K562 (cell line): ENCODE measurements around the gene THOP1. TPM values are rescaled to one million over a fixed set of nuclear protein-coding genes. Genes with fewer than 3 reads are reported as not detected.

ENCODE experiments used
- ATAC-seq: fragments of 200-7000 bp; cut with Tn5 transposase; 3 replicates; pipeline ENCODE4 v1.9.1; 2020; ENCODE audit warnings: moderate library complexity
- BruUV-seq: library from RNA; stranded (reverse); fragments of 400-500 nt; replicated peaks from 2 replicates; lab custom pipeline; 2021; lab: Mats Ljungman, UMichigan
- CTCF ChIA-PET: fragments of 300-600 bp; formaldehyde crosslinking; extraction: SDS; loops from one replicate; lab custom pipeline; 2021; ENCODE audit warnings: low intra/inter-chr PET ratio; lab: Yijun Ruan, JAX
- POLR2A ChIA-PET: fragments of 300-600, 350-650 bp; sonication (Branson Sonifier 250); formaldehyde crosslinking; extraction: SDS; loops from one replicate; lab custom pipeline; 2021; ENCODE audit warnings: antibody characterized with exemption, inconsistent platforms; lab: Yijun Ruan, JAX
- DNase-seq, 4 experiments: peaks; one replicate each; pipeline versions ENCODE4 v3.0.0 to v3.0.0-alpha.2; 2011 to 2018; ENCODE audit warnings: low spot score in 3 of 4, mixed read lengths in 3 of 4; ENCODE audit errors: extremely low read depth in 1 of 4
- FAIRE-seq: peaks from 2 replicates; lab custom pipeline; 2011; peaks lifted over from hg19 to GRCh38; lab: Jason Lieb, UNC
- H2AFZ ChIP-seq: 2 replicates; pipeline ENCODE4 v1.6.0; 2011; ENCODE audit warnings: low read depth, low read length, control low read depth, inconsistent platforms
- H3K27ac ChIP-seq: fragments of 200-600 bp; 3 replicates; pipeline ENCODE4 v1.8.0; 2011; ENCODE audit warnings: low read depth, mild to moderate bottlenecking, control low read depth, inconsistent platforms, low read length, moderate library complexity, mixed read lengths; ENCODE audit errors: extremely low read depth
- H3K27me3 ChIP-seq, 2 experiments: fragments of 300-600 bp in 1 of 2; 2 replicates in 1 of 2; 3 replicates in 1 of 2; pipeline versions ENCODE4 v1.6.0 to v1.8.0; 2011; ENCODE audit warnings: inconsistent platforms in 2 of 2, low read length in 2 of 2, mild to moderate bottlenecking in 1 of 2, mixed read lengths in 1 of 2, moderate library complexity in 1 of 2; ENCODE audit not compliant: control insufficient read depth in 2 of 2, insufficient read depth in 2 of 2
- H3K36me3 ChIP-seq: fragments of 300-600 bp; 3 replicates; pipeline ENCODE4 v1.8.0; 2011; ENCODE audit warnings: mild to moderate bottlenecking, low read length, inconsistent platforms; ENCODE audit not compliant: control insufficient read depth, insufficient read depth
- H3K4me1 ChIP-seq, 2 experiments: fragments of 200-600 bp in 1 of 2; replicated peaks in 1 of 2; 2 replicates in 1 of 2; 3 replicates in 1 of 2; pipeline versions ENCODE4 v1.5.1 to v1.8.0; 2011; ENCODE audit warnings: inconsistent platforms in 2 of 2, low read length in 2 of 2, mild to moderate bottlenecking in 1 of 2, mixed read lengths in 1 of 2, moderate library complexity in 1 of 2; ENCODE audit not compliant: control insufficient read depth in 2 of 2, insufficient read depth in 2 of 2
- H3K4me2 ChIP-seq: 2 replicates; pipeline ENCODE4 v1.6.1; 2011; ENCODE audit warnings: low read length, control low read depth, inconsistent platforms, mixed read lengths; ENCODE audit not compliant: insufficient read depth
- H3K4me3 ChIP-seq: fragments of 200-600 bp; sonication (generic), shearing (Covaris generic); 2 replicates; pipeline ENCODE4 v1.5.1; 2016; ENCODE audit warnings: control low read depth, inconsistent platforms
- H3K79me2 ChIP-seq: fragments of 200-600 bp; 3 replicates; pipeline ENCODE4 v1.8.0; 2011; ENCODE audit warnings: low read length, inconsistent platforms; ENCODE audit not compliant: control insufficient read depth, insufficient read depth
- H3K9ac ChIP-seq, 2 experiments: 2 replicates each; pipeline versions ENCODE4 v1.6.0 to v1.6.1; 2011; ENCODE audit warnings: low read depth in 2 of 2, low read length in 2 of 2, control low read depth in 1 of 2, inconsistent platforms in 1 of 2, mild to moderate bottlenecking in 1 of 2, mixed read lengths in 1 of 2; ENCODE audit not compliant: insufficient read depth in 1 of 2
- H3K9me1 ChIP-seq: one replicate; pipeline ENCODE4 v1.6.0; 2011; ENCODE audit warnings: inconsistent platforms, mild to moderate bottlenecking, low read length, moderate library complexity; ENCODE audit not compliant: control insufficient read depth, insufficient read depth
- H3K9me3 ChIP-seq: replicated peaks from 2 replicates; pipeline ENCODE4 v1.5.1; 2011; ENCODE audit warnings: low read depth, low read length, inconsistent platforms; ENCODE audit not compliant: control insufficient read depth, insufficient read depth
- H4K20me1 ChIP-seq: replicated peaks from 2 replicates; pipeline ENCODE4 v1.6.1; 2011; ENCODE audit warnings: low read length, inconsistent platforms, mixed read lengths; ENCODE audit not compliant: control insufficient read depth, insufficient read depth
- ARNT ChIP-seq, 2 experiments: fragments of 450-650 bp; IDR thresholded peaks; 2 replicates each; pipeline ENCODE4 v1.6.1; 2016; ENCODE audit warnings: mild to moderate bottlenecking in 1 of 2
- HDAC8 ChIP-seq: fragments of 450-650 bp; IDR thresholded peaks from 2 replicates; pipeline ENCODE4 v1.6.1; 2016; ENCODE audit warnings: mild to moderate bottlenecking, missing genetic modification characterization, moderate library complexity, missing compliant biosample characterization
- MAZ ChIP-seq, 2 experiments: fragments of 450-650 bp in 1 of 2; sonication (generic) in 1 of 2; formaldehyde crosslinking; IDR thresholded peaks in 1 of 2; conservative IDR thresholded peaks in 1 of 2; 2 replicates each; pipeline versions ENCODE4 v1.4.0 to v1.5.0; 2020; ENCODE audit warnings: mild to moderate bottlenecking in 1 of 2, missing genetic modification reagents in 1 of 2
- NR1H2 ChIP-seq: sonication (generic); formaldehyde crosslinking; IDR thresholded peaks from 2 replicates; pipeline ENCODE4 v1.4.0; 2020; ENCODE audit warnings: mild to moderate bottlenecking, missing genetic modification reagents
- SMAD4 ChIP-seq: fragments of 250-450 bp; sonication (Bioruptor Pico); conservative IDR thresholded peaks from 2 replicates; pipeline ENCODE4 v1.8.0; 2021; ENCODE audit warnings: inconsistent platforms, mild to moderate bottlenecking, moderate library complexity
- ZKSCAN8 ChIP-seq: fragments of 200-800 bp; sonication (Bioruptor generic); IDR thresholded peaks from 2 replicates; pipeline ENCODE4 v1.6.1; 2016; ENCODE audit warnings: missing genetic modification characterization, missing compliant biosample characterization
- ZNF449 ChIP-seq: fragments of 250-450 bp; sonication (Bioruptor Pico); IDR thresholded peaks from 2 replicates; pipeline ENCODE4 v1.8.0; 2022; ENCODE audit warnings: moderate library complexity, mild to moderate bottlenecking, inconsistent platforms
- ZNF655 ChIP-seq: fragments of 250-450 bp; sonication (Bioruptor Pico); IDR thresholded peaks from 2 replicates; pipeline ENCODE4 v1.5.0; 2021
- ZSCAN29 ChIP-seq: fragments of 450-650 bp; IDR thresholded peaks from 2 replicates; pipeline ENCODE4 v1.6.1; 2017
- WGBS: fragments of 100-300 bp; shearing (Covaris generic); methylation state at CpG from one replicate; pipeline ENCODE4 v1.1.6; 2016; ENCODE audit warnings: low coverage, mixed read lengths; ENCODE audit not compliant: insufficient coverage; ENCODE audit errors: missing lambda C conversion rate; 5-methylcytosine and 5-hydroxymethylcytosine counted together
- in situ Hi-C: fragments of 300-500 bp; cut with MboI; formaldehyde crosslinking; loops from 4 replicates; pipeline ENCODE4 v1.15.0; 2018; ENCODE audit warnings: inconsistent platforms, mixed read lengths
- intact Hi-C: fragments of 100-400 bp; cut with micrococcal nuclease; formaldehyde crosslinking; loops from 2 replicates; pipeline ENCODE4 v1.14.2; 2022
- polyA plus RNA-seq, 8 experiments: library from polyadenylated mRNA; depleted of rRNA in 4 of 8; stranded (reverse) in 5 of 8; unstranded in 3 of 8; fragments of >200 nt; fragmentation: Nextera tagmentation in 2 of 8; fragmentation: Illumina TruSeq in 1 of 8; extraction: Ambion mirVana in 2 of 8; extraction: Trizol in 1 of 8; gene quantifications; 2 replicates each; pipeline versions ENCODE4 v1.2.1 to v1.2.3, GENCODE V29; 2011 to 2014; ENCODE audit warnings: inconsistent platforms in 1 of 8, missing spikeins in 1 of 8
- total RNA-seq, 7 experiments: library from RNA; depleted of rRNA in 6 of 7; stranded (reverse); fragments of >200 nt in 6 of 7; fragmentation: Illumina TruSeq in 2 of 7; extraction: Trizol in 2 of 7; gene quantifications; 2 replicates each; pipeline versions ENCODE4 v1.2.1 to v1.2.3, GENCODE V29; 2011 to 2021; ENCODE audit warnings: low replicate concordance in 1 of 7
- TF ChIP-seq, protein P1 (sequence below): fragments of 450-650 bp; IDR thresholded peaks from 2 replicates; pipeline ENCODE4 v1.6.1; 2017; ENCODE audit warnings: antibody characterized with exemption, mild to moderate bottlenecking

The THOP1 gene
- total and polyA plus RNA-seq, 9 of the 15 experiments (the other 6 are each of a cell fraction or from before 2014, with no cell fraction given) = 1.3 to 255 (median 96.1) TPM

- peak overlapping the region; percentile 38 for H3K4me2 ChIP-seq
- H3K79me2 ChIP-seq = peaks cover 78% of the 10 kb centered on the region
- TF ChIP-seq HDAC8 (tag) (0 out of 2 replicates have a peak, but pooled peaks have one; percentile 6), ARNT (IDR thresholded peaks at IDR 0.05) (0 out of 4 replicates have a peak, but pooled peaks of 1 of the 2 experiments have one; percentile 1), NR1H2 (CRISPR knock-in tag) (0 out of 2 replicates have a peak, but pooled peaks have one; percentile 3), SMAD4 (CRISPR knock-in tag) (0 out of 2 replicates have a peak, but pooled peaks have one; percentile 15), MAZ (CRISPR knock-in tag; conservative IDR thresholded peaks at IDR 0.05 in 1 of 2, IDR thresholded peaks at IDR 0.05 in 1 of 2) (no peak), ZKSCAN8 (CRISPR knock-in tag) (peak; percentile 94), ZNF449 (CRISPR knock-in tag) (no peak), ZNF655 (CRISPR knock-in tag) (no peak), ZSCAN29 (no peak)
- TF ChIP-seq, protein P1, sequence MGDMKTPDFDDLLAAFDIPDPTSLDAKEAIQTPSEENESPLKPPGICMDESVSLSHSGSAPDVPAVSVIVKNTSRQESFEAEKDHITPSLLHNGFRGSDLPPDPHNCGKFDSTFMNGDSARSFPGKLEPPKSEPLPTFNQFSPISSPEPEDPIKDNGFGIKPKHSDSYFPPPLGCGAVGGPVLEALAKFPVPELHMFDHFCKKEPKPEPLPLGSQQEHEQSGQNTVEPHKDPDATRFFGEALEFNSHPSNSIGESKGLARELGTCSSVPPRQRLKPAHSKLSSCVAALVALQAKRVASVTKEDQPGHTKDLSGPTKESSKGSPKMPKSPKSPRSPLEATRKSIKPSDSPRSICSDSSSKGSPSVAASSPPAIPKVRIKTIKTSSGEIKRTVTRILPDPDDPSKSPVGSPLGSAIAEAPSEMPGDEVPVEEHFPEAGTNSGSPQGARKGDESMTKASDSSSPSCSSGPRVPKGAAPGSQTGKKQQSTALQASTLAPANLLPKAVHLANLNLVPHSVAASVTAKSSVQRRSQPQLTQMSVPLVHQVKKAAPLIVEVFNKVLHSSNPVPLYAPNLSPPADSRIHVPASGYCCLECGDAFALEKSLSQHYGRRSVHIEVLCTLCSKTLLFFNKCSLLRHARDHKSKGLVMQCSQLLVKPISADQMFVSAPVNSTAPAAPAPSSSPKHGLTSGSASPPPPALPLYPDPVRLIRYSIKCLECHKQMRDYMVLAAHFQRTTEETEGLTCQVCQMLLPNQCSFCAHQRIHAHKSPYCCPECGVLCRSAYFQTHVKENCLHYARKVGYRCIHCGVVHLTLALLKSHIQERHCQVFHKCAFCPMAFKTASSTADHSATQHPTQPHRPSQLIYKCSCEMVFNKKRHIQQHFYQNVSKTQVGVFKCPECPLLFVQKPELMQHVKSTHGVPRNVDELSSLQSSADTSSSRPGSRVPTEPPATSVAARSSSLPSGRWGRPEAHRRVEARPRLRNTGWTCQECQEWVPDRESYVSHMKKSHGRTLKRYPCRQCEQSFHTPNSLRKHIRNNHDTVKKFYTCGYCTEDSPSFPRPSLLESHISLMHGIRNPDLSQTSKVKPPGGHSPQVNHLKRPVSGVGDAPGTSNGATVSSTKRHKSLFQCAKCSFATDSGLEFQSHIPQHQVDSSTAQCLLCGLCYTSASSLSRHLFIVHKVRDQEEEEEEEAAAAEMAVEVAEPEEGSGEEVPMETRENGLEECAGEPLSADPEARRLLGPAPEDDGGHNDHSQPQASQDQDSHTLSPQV = peak; percentile 24; the same call in 1 of the 2 replicates
- ChIA-PET CTCF (no interaction called here), POLR2A (interaction anchor here (0.7 to 1.0 kb wide), 5 partner anchors 10 to 297 kb away, joined by 3 to 5 read pairs (median 4); no protein-coding TSS in a partner anchor)
- H3K4me3 ChIP-seq = no peak overlapping the region
- DNase-seq = peak in 1 of 4 experiments; percentile 12
- no peaks in the 10 kb centered on the region for H3K27me3 ChIP-seq
- in situ Hi-C loops (no loop called here), intact Hi-C loops (no loop called here)
- peak; percentile 26 for FAIRE-seq
- peaks cover 12% of the 10 kb centered on the region for H4K20me1 ChIP-seq
- no peaks in the 10 kb centered on the region for H3K9me3 ChIP-seq
- H3K27ac ChIP-seq = peak overlapping the region; percentile 77
- H3K9ac ChIP-seq = peak overlapping the region in 1 of 2 experiments; percentile 44; a peak in 2 of 4 replicates
- WGBS = 71% methylated on average over 6 of the region's 7 CpGs
- H3K9me1 ChIP-seq = no peaks in the 10 kb centered on the region
- H2AFZ ChIP-seq = peak overlapping the region; percentile 86
- peaks cover 51% of the 10 kb centered on the region; the same call in 2 of the 3 replicates for H3K36me3 ChIP-seq
- ATAC-seq = no peak
- no TSS peak for BruUV-seq
- peaks cover 13 to 51% of the 10 kb centered on the region in 2 experiments; a peak in 4 of 5 replicates for H3K4me1 ChIP-seq
These were observed 1.5 kb upstream of the THOP1 start for GRCh38 chr19:2783781-2784145.
